GM12878 (cell line): ENCODE results near the gene TMEM19. TPM values are rescaled to one million over a fixed set of nuclear protein-coding genes. Genes with fewer than 3 reads are reported as not detected.

ENCODE experiments used
- BHLHE40 ChIP-seq, 2 experiments: fragments of 450-650 bp in 1 of 2; IDR thresholded peaks; 2 replicates each; pipeline ENCODE4 v1.6.1; 2011 to 2017; ENCODE audit warnings: low read depth in 2 of 2, borderline replicate concordance in 1 of 2, improper control_type of control experiment in 1 of 2, low read length in 1 of 2, mild to moderate bottlenecking in 1 of 2
- DPF2 ChIP-seq: fragments of 450-650 bp; IDR thresholded peaks from 2 replicates; pipeline ENCODE4 v1.6.1; 2017; ENCODE audit warnings: mild to moderate bottlenecking
- GABPA ChIP-seq: IDR thresholded peaks from 2 replicates; pipeline ENCODE4 v1.6.1; 2014; ENCODE audit warnings: antibody characterized with exemption, low read depth, mild to moderate bottlenecking, inconsistent platforms
- HDGF ChIP-seq: fragments of 450-650 bp; IDR thresholded peaks from 2 replicates; pipeline ENCODE4 v1.6.1; 2016; ENCODE audit warnings: antibody characterized with exemption
- HSF1 ChIP-seq: fragments of 150-350 bp; IDR thresholded peaks from 2 replicates; pipeline ENCODE4 v1.6.1; 2014; ENCODE audit warnings: mild to moderate bottlenecking, low read depth, low read length
- KDM1A ChIP-seq: fragments of 200-600 bp; sonication (generic); IDR thresholded peaks from 2 replicates; pipeline ENCODE4 v1.6.1; 2016; ENCODE audit warnings: borderline replicate concordance
- PAX8 ChIP-seq: fragments of 450-650 bp; IDR thresholded peaks from 2 replicates; pipeline ENCODE4 v1.6.1; 2017; ENCODE audit warnings: mild to moderate bottlenecking, moderate library complexity
- PRDM15 ChIP-seq: fragments of 450-650 bp; formaldehyde crosslinking; IDR thresholded peaks from 2 replicates; pipeline ENCODE4 v1.4.0; 2020; ENCODE audit warnings: mild to moderate bottlenecking, moderate library complexity
- STAT3 ChIP-seq: IDR thresholded peaks from 2 replicates; pipeline ENCODE4 v1.6.1; 2011; ENCODE audit warnings: low read depth, low read length, improper control_type of control experiment
- TCF3 ChIP-seq: IDR thresholded peaks from 2 replicates; pipeline ENCODE4 v1.6.1; 2012; ENCODE audit warnings: low read depth, mild to moderate bottlenecking, low read length, borderline replicate concordance; ENCODE audit not compliant: insufficient read depth
- TCF7 ChIP-seq: IDR thresholded peaks from 2 replicates; pipeline ENCODE4 v1.6.1; 2014; ENCODE audit warnings: antibody characterized with exemption, borderline replicate concordance
- WRNIP1 ChIP-seq: IDR thresholded peaks from 2 replicates; pipeline ENCODE4 v1.6.1; 2011; ENCODE audit warnings: low read depth, low read length, improper control_type of control experiment, borderline replicate concordance
- ZNF274 ChIP-seq: IDR thresholded peaks from one replicate; pipeline ENCODE4 v1.8.0; 2011; ENCODE audit not compliant: insufficient read length, insufficient read depth
- polyA plus RNA-seq, 11 experiments: library from polyadenylated mRNA; depleted of rRNA in 4 of 11; unstranded in 6 of 11; stranded (reverse) in 5 of 11; fragments of >200 nt; fragmentation: Nextera tagmentation in 4 of 11; fragmentation: Illumina TruSeq in 1 of 11; extraction: Ambion mirVana in 4 of 11; extraction: Trizol in 1 of 11; gene quantifications; 1 replicate in 1 of 11; 2 replicates in 10 of 11; pipeline versions ENCODE4 v1.2.1 to v1.2.3, GENCODE V29; 2011 to 2016; ENCODE audit warnings: inconsistent platforms in 2 of 11, missing spikeins in 2 of 11, low read depth in 1 of 11
- total RNA-seq, 4 experiments: library from RNA; depleted of rRNA in 3 of 4; stranded (reverse); fragments of >200 nt in 3 of 4; fragmentation: Illumina TruSeq in 1 of 4; extraction: Trizol in 1 of 4; gene quantifications; 2 replicates each; pipeline versions ENCODE4 v1.2.1 to v1.2.3, GENCODE V29; 2013 to 2021

Gene TMEM19
- total and polyA plus RNA-seq, 10 of the 15 experiments (the other 5 are each of a cell fraction or from before 2014, with no cell fraction given): 26.7 to 54.9 (median 39.3) TPM

DNA sequence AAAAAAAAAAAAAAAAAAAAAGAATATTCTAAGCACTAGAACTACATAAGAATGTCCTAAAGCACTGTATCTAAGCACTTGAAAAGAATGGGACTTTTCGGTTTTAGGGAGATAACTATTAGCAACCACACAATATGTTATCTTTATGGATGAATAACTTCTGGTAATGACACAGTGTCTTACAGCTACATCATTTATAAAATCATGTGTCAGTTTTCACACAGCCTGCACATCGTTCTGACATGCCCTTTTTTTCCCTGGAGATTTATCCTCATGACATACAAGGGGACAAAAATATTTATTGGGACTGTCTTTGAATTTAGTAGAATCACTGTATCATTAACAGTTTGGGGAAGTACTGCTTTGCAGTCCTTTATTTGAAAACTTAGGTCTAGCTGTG, 17.3 kb downstream of the TMEM19 start (continued):
- TF ChIP-seq PRDM15 (CRISPR knock-in tag) (no peak), WRNIP1 (no peak), TCF7 (no peak), KDM1A (no peak), TCF3 (no peak), GABPA (no peak), BHLHE40 (IDR thresholded peaks at IDR 0.05; ENCODE audit: borderline replicate concordance in 1 of 2, low read depth in 2 of 2, low read length in 1 of 2) (no peak), DPF2 (no peak), ZNF274 (no peak), PAX8 (no peak), HDGF (no peak), STAT3 (no peak), HSF1 (no peak)
